Bronchial epithelial cell (primary cell): ENCODE data around the gene GALK2. TPM values are rescaled to one million over a fixed set of nuclear protein-coding genes. Genes with fewer than 3 reads are reported as not detected.

Experiments used
- DNase-seq: peaks from one replicate; pipeline ENCODE4 v3.0.0-alpha.2; 2010; ENCODE audit warnings: low read depth
- FAIRE-seq: peaks from 2 replicates; lab custom pipeline; 2011; peaks lifted over from hg19 to GRCh38; lab: Jason Lieb, UNC
- H3K27me3 ChIP-seq: 2 replicates; pipeline ENCODE4 v1.5.1; 2011; ENCODE audit warnings: low read length; ENCODE audit not compliant: control insufficient read depth, insufficient read depth
- H3K36me3 ChIP-seq: 2 replicates; pipeline ENCODE4 v1.5.1; 2011; ENCODE audit warnings: low read length; ENCODE audit not compliant: control insufficient read depth, insufficient read depth
- H3K4me3 ChIP-seq: 2 replicates; pipeline ENCODE4 v1.5.1; 2011; ENCODE audit warnings: mild to moderate bottlenecking, low read depth, low read length, control low read depth
- total RNA-seq: library from RNA; depleted of rRNA; stranded (reverse); fragments of >200 nt; gene quantifications from 2 replicates; pipeline ENCODE4 v1.2.1, GENCODE V29; 2014
- TF ChIP-seq, protein P1 (sequence below): IDR thresholded peaks from 2 replicates; pipeline ENCODE4 v1.5.1; 2011; ENCODE audit warnings: mild to moderate bottlenecking, moderate library complexity, low read length, control low read depth, inconsistent platforms; ENCODE audit not compliant: insufficient read depth, severe bottlenecking

Gene GALK2
- total RNA-seq, 1 donor from 2014 or later: 67.9 TPM

DNA sequence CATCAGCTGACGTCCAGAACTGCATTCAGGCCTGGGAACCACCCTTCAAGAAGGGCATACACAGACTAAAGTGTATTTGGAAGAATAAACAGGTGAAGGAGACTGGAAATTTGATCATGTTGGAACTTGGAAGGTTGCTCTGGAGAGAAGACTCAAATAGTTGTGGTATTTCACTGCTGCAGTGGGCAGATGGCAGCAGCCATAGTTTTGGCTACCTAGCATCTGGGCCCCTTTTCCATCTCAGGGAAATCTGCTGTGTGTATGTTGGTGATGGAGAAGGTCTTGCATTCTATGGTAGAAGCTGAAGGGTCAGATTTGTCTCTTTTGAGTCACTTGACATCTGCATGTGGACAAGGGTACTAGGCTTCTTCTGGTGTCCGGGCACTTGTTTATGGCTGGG, 138.6 kb downstream of the GALK2 start:
- TF ChIP-seq, protein P1, sequence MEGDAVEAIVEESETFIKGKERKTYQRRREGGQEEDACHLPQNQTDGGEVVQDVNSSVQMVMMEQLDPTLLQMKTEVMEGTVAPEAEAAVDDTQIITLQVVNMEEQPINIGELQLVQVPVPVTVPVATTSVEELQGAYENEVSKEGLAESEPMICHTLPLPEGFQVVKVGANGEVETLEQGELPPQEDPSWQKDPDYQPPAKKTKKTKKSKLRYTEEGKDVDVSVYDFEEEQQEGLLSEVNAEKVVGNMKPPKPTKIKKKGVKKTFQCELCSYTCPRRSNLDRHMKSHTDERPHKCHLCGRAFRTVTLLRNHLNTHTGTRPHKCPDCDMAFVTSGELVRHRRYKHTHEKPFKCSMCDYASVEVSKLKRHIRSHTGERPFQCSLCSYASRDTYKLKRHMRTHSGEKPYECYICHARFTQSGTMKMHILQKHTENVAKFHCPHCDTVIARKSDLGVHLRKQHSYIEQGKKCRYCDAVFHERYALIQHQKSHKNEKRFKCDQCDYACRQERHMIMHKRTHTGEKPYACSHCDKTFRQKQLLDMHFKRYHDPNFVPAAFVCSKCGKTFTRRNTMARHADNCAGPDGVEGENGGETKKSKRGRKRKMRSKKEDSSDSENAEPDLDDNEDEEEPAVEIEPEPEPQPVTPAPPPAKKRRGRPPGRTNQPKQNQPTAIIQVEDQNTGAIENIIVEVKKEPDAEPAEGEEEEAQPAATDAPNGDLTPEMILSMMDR: no peak
- FAIRE-seq (peak; percentile 13), DNase-seq (no peak)
- Histone ChIP-seq H3K4me3 (no peak overlapping the region), H3K27me3 (no peaks in the 10 kb centered on the region), H3K36me3 (no peaks in the 10 kb centered on the region)

DNA sequence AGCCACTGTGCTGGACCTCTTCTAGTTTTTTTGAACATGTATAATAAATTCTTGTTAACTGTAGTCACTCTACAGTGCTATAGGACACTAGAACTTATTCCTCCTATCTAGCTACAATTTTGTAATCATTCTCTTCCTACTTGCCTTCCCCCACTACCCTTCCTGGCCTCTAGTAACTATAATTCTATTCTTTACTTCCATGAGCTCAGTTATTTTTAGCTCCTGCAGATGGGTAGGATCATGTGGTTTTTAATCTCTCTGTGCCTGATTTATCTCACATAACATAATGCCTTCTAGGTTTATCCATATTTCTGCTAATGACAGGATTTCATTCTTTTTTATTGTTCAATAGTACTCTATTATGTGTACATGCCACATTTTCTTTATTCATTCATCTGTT, 139.8 kb downstream of the GALK2 start:
- H3K4me3 ChIP-seq: no peak overlapping the region
- TF ChIP-seq, protein P1: no peak
- FAIRE-seq (no peak), DNase-seq (no peak)
- H3K27me3 ChIP-seq: no peaks in the 10 kb centered on the region
- no peaks in the 10 kb centered on the region for H3K36me3 ChIP-seq

DNA sequence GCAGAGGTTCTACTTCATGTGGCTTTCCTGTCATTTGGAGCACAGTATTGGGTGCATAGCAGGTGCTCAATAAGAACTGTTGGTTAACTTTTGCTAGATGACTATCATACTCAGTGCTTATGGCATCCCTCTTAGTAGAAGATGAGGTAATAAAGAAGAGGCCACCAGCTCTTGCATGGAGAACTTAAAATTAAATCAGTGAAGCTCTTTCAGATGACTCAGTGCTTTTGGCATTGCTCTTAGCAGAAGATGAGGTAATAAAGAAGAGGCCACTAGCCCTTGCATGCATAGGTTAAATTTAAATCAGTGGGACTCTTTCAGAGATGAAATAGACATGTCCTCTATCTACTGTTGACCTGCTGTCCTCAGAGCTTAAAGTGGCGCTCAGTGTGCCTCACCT, 143.6 kb downstream of the GALK2 start:
- no peak for FAIRE-seq
- DNase-seq: peak; percentile 78
- TF ChIP-seq, protein P1: no peak
- Histone ChIP-seq H3K4me3 (no peak overlapping the region), H3K36me3 (no peaks in the 10 kb centered on the region), H3K27me3 (no peaks in the 10 kb centered on the region)

DNA sequence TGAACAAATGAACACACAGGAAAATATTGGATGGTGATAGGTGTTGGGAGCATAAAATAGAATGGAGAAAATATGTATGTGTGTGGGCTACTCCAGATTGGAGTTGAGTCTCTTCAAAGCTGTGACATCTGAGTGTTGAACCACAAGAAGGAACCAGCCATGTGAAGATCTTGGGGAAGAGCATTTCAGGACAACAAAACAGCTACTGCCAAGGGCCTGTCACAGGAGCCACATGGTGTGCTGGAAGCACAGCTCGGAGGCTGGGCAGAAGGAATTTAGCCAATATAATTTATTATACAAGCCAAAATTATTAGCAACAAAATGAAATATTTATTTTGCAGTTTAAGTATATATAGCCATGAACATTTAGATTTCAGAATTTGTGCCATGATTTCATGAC, 144.7 kb downstream of the GALK2 start:
- no peak for DNase-seq
- TF ChIP-seq, protein P1: no peak
- H3K4me3 ChIP-seq: no peak overlapping the region
- FAIRE-seq: no peak
- H3K36me3 ChIP-seq: peaks cover 1% of the 10 kb centered on the region
- H3K27me3 ChIP-seq: no peaks in the 10 kb centered on the region

DNA sequence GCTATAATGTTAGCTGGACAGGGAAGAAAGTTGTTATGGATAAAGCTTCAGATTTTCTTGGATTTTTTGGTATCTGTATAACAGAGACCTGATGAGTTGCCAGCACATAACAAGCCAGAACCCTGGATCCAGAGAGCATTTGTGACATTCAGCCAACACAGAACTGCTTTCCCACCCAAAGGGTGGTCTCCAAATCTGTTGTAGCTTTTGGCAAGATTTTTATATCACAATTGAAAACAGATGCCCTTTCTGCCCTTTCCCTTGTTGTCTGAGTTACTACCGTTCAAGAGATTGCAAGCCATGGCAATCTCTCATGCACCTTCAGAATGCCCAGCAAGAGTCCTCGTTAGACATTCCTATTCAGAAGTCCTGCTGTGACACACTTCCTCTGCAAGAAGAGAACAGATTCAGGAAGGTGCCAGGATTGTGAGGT, 145.4 kb downstream of the GALK2 start:
- TF ChIP-seq, protein P1: no peak

DNA sequence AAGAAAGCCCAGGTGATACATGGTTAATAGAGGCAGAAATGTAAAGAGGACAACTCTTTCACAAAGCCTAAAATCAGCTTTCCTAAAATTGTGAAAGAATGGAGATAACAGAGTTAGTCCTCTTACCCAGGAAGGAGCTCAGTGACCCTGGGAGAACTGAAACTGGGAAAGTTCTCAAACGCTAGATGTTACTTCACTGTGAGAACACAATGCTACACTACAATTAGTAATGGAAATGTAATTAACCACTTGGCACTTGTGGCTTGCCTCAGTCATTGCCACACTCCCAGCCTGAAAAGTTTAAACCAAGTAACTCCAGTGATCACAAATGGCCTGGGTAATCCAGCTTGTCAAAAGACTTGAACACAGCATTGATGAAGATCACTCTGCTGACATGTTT, 150.3 kb downstream of the GALK2 start:
- no peak overlapping the region for H3K4me3 ChIP-seq
- peaks cover 2% of the 10 kb centered on the region for H3K36me3 ChIP-seq
- DNase-seq (no peak), FAIRE-seq (no peak)
- TF ChIP-seq, protein P1: no peak
- H3K27me3 ChIP-seq: no peaks in the 10 kb centered on the region

More for the DNA sequence above, 145.4 kb downstream of the GALK2 start:
- Histone ChIP-seq H3K36me3 (peaks cover 1% of the 10 kb centered on the region), H3K27me3 (no peaks in the 10 kb centered on the region), H3K4me3 (no peak overlapping the region)
- DNase-seq (no peak), FAIRE-seq (no peak)
